Hepatocyte (in vitro differentiated cells): ENCODE data around the gene INCENP. TPM values are rescaled to one million over a fixed set of nuclear protein-coding genes. Genes with fewer than 3 reads are reported as not detected.
"Not testable (repeated sequence)": the region's sequence is repeated elsewhere in the genome, so short reads cannot be mapped to it uniquely, and the experiment has no call there.

Experiments
- DNase-seq: peaks from one replicate; pipeline ENCODE4 v3.0.0-alpha.2; 2016; ENCODE audit warnings: low spot score
- H2AFZ ChIP-seq: fragments of 200-600 bp; sonication (generic); 2 replicates; pipeline ENCODE4 v1.6.0; 2016; ENCODE audit warnings: antibody characterized with exemption, mild to moderate bottlenecking
- H3K27ac ChIP-seq: fragments of 200-600 bp; sonication (generic); 2 replicates; pipeline ENCODE4 v1.5.1; 2016; ENCODE audit warnings: mild to moderate bottlenecking
- H3K27me3 ChIP-seq: fragments of 200-600 bp; sonication (generic); 2 replicates; pipeline ENCODE4 v1.6.1; 2016
- H3K36me3 ChIP-seq: fragments of 200-600 bp; sonication (generic); replicated peaks from 2 replicates; pipeline ENCODE4 v1.5.1; 2016; ENCODE audit warnings: low read depth; ENCODE audit not compliant: insufficient read depth
- H3K4me1 ChIP-seq: fragments of 200-600 bp; sonication (generic); 2 replicates; pipeline ENCODE4 v1.5.1; 2016; ENCODE audit warnings: mild to moderate bottlenecking, moderate library complexity; ENCODE audit not compliant: insufficient read depth
- H3K4me2 ChIP-seq: fragments of 200-600 bp; sonication (generic); 2 replicates; pipeline ENCODE4 v1.6.0; 2016
- H3K4me3 ChIP-seq: fragments of 200-600 bp; sonication (generic); 2 replicates; pipeline ENCODE4 v1.5.1; 2016; ENCODE audit warnings: mild to moderate bottlenecking
- H3K79me2 ChIP-seq: fragments of 200-600 bp; sonication (generic); 2 replicates; pipeline ENCODE4 v1.6.0; 2017; ENCODE audit warnings: mild to moderate bottlenecking
- H3K9me2 ChIP-seq: fragments of 200-600 bp; sonication (generic); replicated peaks from 2 replicates; pipeline ENCODE4 v1.6.0; 2017; ENCODE audit warnings: mild to moderate bottlenecking; ENCODE audit not compliant: insufficient read depth
- H3K9me3 ChIP-seq: fragments of 200-600 bp; sonication (generic); 2 replicates; pipeline ENCODE4 v1.5.1; 2016; ENCODE audit warnings: low read depth, mild to moderate bottlenecking
- H4K20me1 ChIP-seq: fragments of 200-600 bp; sonication (generic); 2 replicates; pipeline ENCODE4 v1.6.0; 2016; ENCODE audit warnings: mild to moderate bottlenecking; ENCODE audit not compliant: insufficient read depth, poor library complexity, severe bottlenecking
- CTCF ChIP-seq: fragments of 200-600 bp; sonication (generic); IDR thresholded peaks from 2 replicates; pipeline ENCODE4 v1.5.1; 2016; ENCODE audit warnings: antibody characterized with exemption, mild to moderate bottlenecking; ENCODE audit not compliant: poor library complexity
- EZH2 ChIP-seq: fragments of 200-600 bp; sonication (generic); IDR thresholded peaks from 2 replicates; pipeline ENCODE4 v1.6.1; 2016; ENCODE audit warnings: antibody characterized with exemption, mild to moderate bottlenecking, borderline replicate concordance
- EZH2phosphoT487 ChIP-seq: fragments of 200-600 bp; sonication (generic); IDR thresholded peaks from one replicate; pipeline ENCODE4 v1.6.1; 2018; ENCODE audit warnings: antibody characterized with exemption, mild to moderate bottlenecking, low read depth, moderate library complexity; ENCODE audit not compliant: unreplicated experiment, severe bottlenecking
- WGBS: methylation state at CpG from one replicate; pipeline ENCODE4 v1.1.6; 2016; ENCODE audit warnings: low lambda C conversion rate; ENCODE audit errors: missing lambda C conversion rate; 5-methylcytosine and 5-hydroxymethylcytosine counted together
- polyA plus RNA-seq: library from polyadenylated mRNA; unstranded; fragments of >200 nt; fragmentation: Nextera tagmentation; extraction: Ambion mirVana; gene quantifications from 2 replicates; pipeline ENCODE4 v1.2.1, GENCODE V29; 2016
- total RNA-seq: library from RNA; depleted of rRNA; stranded (reverse); fragments of >200 nt; gene quantifications from 2 replicates; pipeline ENCODE4 v1.2.3, GENCODE V29; 2014

INCENP gene
- total and polyA plus RNA-seq, 2 experiments from 2014 or later: 2.2 to 12.8 TPM

GRCh38 chr11:62190011-62190410, 66.2 kb downstream of the INCENP start, which contains the start of gene SCGB1D1:
SCGB1D1 (plus strand) TSS chr11:62190216; CDS start chr11:62190285, 69 bp downstream.
- Histone ChIP-seq H3K27ac (no peak within 1 kb of the TSS), H3K36me3 (no peaks in the 10 kb centered on the region), H4K20me1 (no peaks in the 10 kb centered on the region), H3K4me1 (no peaks in the 10 kb centered on the region), H3K9me2 (no peaks in the 10 kb centered on the region), H2AFZ (no peak within 1 kb of the TSS), H3K27me3 (peaks cover 8% of the 10 kb centered on the region), H3K4me2 (no peak within 1 kb of the TSS), H3K4me3 (no peak within 1 kb of the TSS), H3K79me2 (no peaks in the 10 kb centered on the region), H3K9me3 (no peaks in the 10 kb centered on the region)
- TF ChIP-seq EZH2: no peak
- no peak for TF ChIP-seq EZH2phosphoT487
- TF ChIP-seq CTCF: no peak
- WGBS: 78% methylated on average over 9 of the region's 9 CpGs
- no peak for DNase-seq

DNA sequence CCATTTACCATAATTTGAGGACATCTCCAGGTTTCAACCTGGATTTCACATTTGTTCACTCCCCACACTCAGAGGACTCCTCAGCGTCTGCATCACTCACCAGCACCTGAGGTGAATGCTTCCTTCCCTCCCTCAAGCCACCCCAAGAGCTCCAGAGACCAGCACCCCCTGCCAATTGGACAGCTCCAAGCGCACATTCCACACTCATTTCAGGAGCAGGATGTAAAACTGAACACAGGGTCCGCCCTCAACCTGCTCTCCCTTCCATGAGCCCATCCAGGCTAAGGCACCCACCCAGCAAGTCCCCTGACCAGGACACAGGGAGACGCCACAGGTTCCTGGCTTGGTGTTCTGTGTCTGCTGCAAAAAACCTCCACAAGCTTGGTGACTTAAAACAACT, 70.1 kb downstream of the INCENP start:
- no peak for TF ChIP-seq CTCF
- TF ChIP-seq EZH2phosphoT487: no peak
- no peak for TF ChIP-seq EZH2
- Histone ChIP-seq H3K4me2 (no peak overlapping the region), H4K20me1 (no peaks in the 10 kb centered on the region), H3K4me1 (no peaks in the 10 kb centered on the region), H3K9me3 (no peaks in the 10 kb centered on the region), H3K79me2 (no peaks in the 10 kb centered on the region), H3K4me3 (no peak overlapping the region), H3K27me3 (peaks cover 8% of the 10 kb centered on the region), H3K27ac (no peak overlapping the region), H3K36me3 (no peaks in the 10 kb centered on the region), H2AFZ (no peak overlapping the region), H3K9me2 (no peaks in the 10 kb centered on the region)
- DNase-seq: peak; percentile 35
- whole genome bisulfite sequencing: 83% methylated on average over 4 of the region's 4 CpGs

DNA sequence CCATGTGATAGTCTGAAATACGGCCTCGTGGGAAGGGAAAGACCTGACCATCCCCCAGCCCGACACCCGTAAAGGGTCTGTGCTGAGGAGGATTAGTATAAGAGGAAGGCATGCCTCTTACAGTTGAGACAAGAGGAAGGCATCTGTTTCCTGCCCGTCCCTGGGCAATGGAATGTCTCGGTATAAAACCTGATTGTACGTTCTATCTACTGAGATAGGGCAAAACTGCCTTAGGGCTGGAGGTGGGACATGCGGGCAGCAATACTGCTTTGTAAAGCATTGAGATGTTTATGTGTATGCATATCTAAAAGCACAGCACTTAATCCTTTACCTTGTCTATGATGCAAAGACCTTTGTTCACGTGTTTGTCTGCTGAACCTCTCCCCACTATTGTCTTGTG, 71.2 kb downstream of the INCENP start:
- not testable (repeated sequence) for H3K4me3 ChIP-seq, H3K79me2 ChIP-seq, H3K4me1 ChIP-seq, H3K9me3 ChIP-seq, H3K36me3 ChIP-seq, H3K27ac ChIP-seq, DNase-seq, H4K20me1 ChIP-seq, H3K27me3 ChIP-seq, H3K9me2 ChIP-seq, H2AFZ ChIP-seq, H3K4me2 ChIP-seq
- 19% methylated on average over 5 of the region's 9 CpGs for WGBS

- Histone ChIP-seq H3K27ac (no peak overlapping the region), H3K4me2 (no peak overlapping the region), H3K27me3 (peaks cover 5% of the 10 kb centered on the region), H2AFZ (no peak overlapping the region), H4K20me1 (no peaks in the 10 kb centered on the region), H3K79me2 (no peaks in the 10 kb centered on the region), H3K36me3 (no peaks in the 10 kb centered on the region), H3K4me3 (no peak overlapping the region), H3K9me2 (no peaks in the 10 kb centered on the region), H3K4me1 (no peaks in the 10 kb centered on the region), H3K9me3 (no peaks in the 10 kb centered on the region)
- DNase-seq: no peak
- WGBS: 77% methylated on average over 7 of the region's 7 CpGs
- no peak for TF ChIP-seq EZH2phosphoT487
- no peak for TF ChIP-seq EZH2
- no peak for TF ChIP-seq CTCF
These were observed 72.1 kb downstream of the INCENP start for GRCh38 chr11:62195945-62196344.

- H3K4me1 ChIP-seq, H3K36me3 ChIP-seq, H3K79me2 ChIP-seq, H3K4me3 ChIP-seq, H3K9me2 ChIP-seq, DNase-seq, H2AFZ ChIP-seq, H3K27ac ChIP-seq, H4K20me1 ChIP-seq, H3K9me3 ChIP-seq, H3K27me3 ChIP-seq, H3K4me2 ChIP-seq: not testable (repeated sequence)
- WGBS: 89% methylated on average over 2 of the region's 2 CpGs
These were observed 73.6 kb downstream of the INCENP start for GRCh38 chr11:62197400-62197799.
